ENCODE results near the gene RUNDC1.

RUNDC1 gene

GRCh38 chr17:43020030-43020621, 39.8 kb downstream of the RUNDC1 start:
- no peak for FAIRE-seq

- FAIRE-seq, result no peak
These were observed 40.7 kb downstream of the RUNDC1 start for GRCh38 chr17:43020789-43021740.

GRCh38 chr17:43021741-43022512, 41.6 kb downstream of the RUNDC1 start, which contains the start of gene VAT1:
VAT1 (minus strand) TSS chr17:43022385; CDS start chr17:43022322, 63 bp downstream.
- FAIRE-seq, result no peak

- no peak for FAIRE-seq
These were observed 44.3 kb downstream of the RUNDC1 start, which contains the start of gene RND2 for GRCh38 chr17:43024407-43025289. RND2 (plus strand) TSS chr17:43025231; CDS start chr17:43025348, 117 bp downstream.

- no peak for FAIRE-seq
These were observed 44.9 kb downstream of the RUNDC1 start for GRCh38 chr17:43025290-43025657.

- FAIRE-seq, result no peak
These were observed 45.6 kb downstream of the RUNDC1 start for GRCh38 chr17:43025766-43026537.

- no peak for FAIRE-seq
These were observed 46.2 kb downstream of the RUNDC1 start for GRCh38 chr17:43026595-43026994.

GRCh38 chr17:43027091-43028032, 47.0 kb downstream of the RUNDC1 start:
- no peak for FAIRE-seq

- no peak for FAIRE-seq
These were observed 48.0 kb downstream of the RUNDC1 start for GRCh38 chr17:43028221-43028861.

GRCh38 chr17:43030137-43030767, 49.9 kb downstream of the RUNDC1 start:
- FAIRE-seq, result no peak

GRCh38 chr17:43031666-43032065, 51.3 kb downstream of the RUNDC1 start:
- no peak for FAIRE-seq

GRCh38 chr17:43033948-43034881, 53.9 kb downstream of the RUNDC1 start:
- FAIRE-seq, result no peak

- FAIRE-seq, result no peak
These were observed 54.5 kb downstream of the RUNDC1 start for GRCh38 chr17:43034894-43035293.

GRCh38 chr17:43039646-43040045, 59.3 kb downstream of the RUNDC1 start:
- no peak for FAIRE-seq

- FAIRE-seq, result no peak
These were observed 60.3 kb downstream of the RUNDC1 start for GRCh38 chr17:43040655-43041054.

- no peak for FAIRE-seq
These were observed 61.8 kb downstream of the RUNDC1 start for GRCh38 chr17:43042025-43042628.

All from TTC549 (cell line).